ACC112 (cell line): ENCODE measurements around the gene USP37.

ENCODE experiments used
- H2AFZ ChIP-seq: fragments of 200-600 bp; sonication (generic); one replicate; pipeline ENCODE4 v1.6.0; 2017; ENCODE audit warnings: antibody characterized with exemption, low read length; ENCODE audit not compliant: unreplicated experiment
- H3K27ac ChIP-seq: fragments of 200-600 bp; sonication (generic); 2 replicates; pipeline ENCODE4 v1.5.1; 2014; ENCODE audit warnings: low read depth, mild to moderate bottlenecking, antibody characterized with exemption, low read length, moderate library complexity
- H3K27me3 ChIP-seq: fragments of 200-600 bp; sonication (generic); 2 replicates; pipeline ENCODE4 v1.6.1; 2014; ENCODE audit warnings: mild to moderate bottlenecking, antibody characterized with exemption, low read length, moderate library complexity, mixed read lengths; ENCODE audit not compliant: insufficient read depth
- H3K36me3 ChIP-seq: fragments of 200-600 bp; sonication (generic); 2 replicates; pipeline ENCODE4 v1.6.1; 2016; ENCODE audit warnings: mild to moderate bottlenecking, antibody characterized with exemption, low read length, moderate library complexity, mixed read lengths; ENCODE audit not compliant: insufficient read depth
- H3K4me1 ChIP-seq: fragments of 200-600 bp; sonication (generic); one replicate; pipeline ENCODE4 v1.6.1; 2016; ENCODE audit warnings: low read length, mixed read lengths; ENCODE audit not compliant: insufficient read depth, unreplicated experiment, control insufficient read depth
- H3K4me3 ChIP-seq: fragments of 200-600 bp; sonication (generic); 2 replicates; pipeline ENCODE4 v1.5.1; 2014; ENCODE audit warnings: mild to moderate bottlenecking, low read depth, low read length
- H3K79me2 ChIP-seq: fragments of 200-600 bp; sonication (generic); one replicate; pipeline ENCODE4 v1.6.0; 2016; ENCODE audit warnings: low read length; ENCODE audit not compliant: control insufficient read depth, unreplicated experiment, insufficient read depth

Gene USP37

GRCh38 chr2:218434456-218434855, 133.7 kb downstream of the USP37 start:
- Histone ChIP-seq H3K4me3 (no peak overlapping the region), H3K79me2 (no peaks in the 10 kb centered on the region), H3K36me3 (no peaks in the 10 kb centered on the region), H2AFZ (no peak overlapping the region), H3K4me1 (no peaks in the 10 kb centered on the region), H3K27me3 (0 out of 2 replicates have a peak, but pooled peaks cover 9% of the 10 kb centered on the region), H3K27ac (no peak overlapping the region)

- Histone ChIP-seq H3K79me2 (no peaks in the 10 kb centered on the region), H3K27me3 (0 out of 2 replicates have a peak, but pooled peaks cover 9% of the 10 kb centered on the region), H3K36me3 (no peaks in the 10 kb centered on the region), H3K4me1 (no peaks in the 10 kb centered on the region), H2AFZ (no peak overlapping the region), H3K27ac (no peak overlapping the region), H3K4me3 (no peak overlapping the region)
These were observed 135.3 kb downstream of the USP37 start for GRCh38 chr2:218432676-218433365.

GRCh38 chr2:218431878-218432277, 136.3 kb downstream of the USP37 start:
- Histone ChIP-seq H3K4me3 (no peak overlapping the region), H3K36me3 (no peaks in the 10 kb centered on the region), H3K4me1 (no peaks in the 10 kb centered on the region), H3K27ac (no peak overlapping the region), H2AFZ (no peak overlapping the region), H3K79me2 (no peaks in the 10 kb centered on the region), H3K27me3 (0 out of 2 replicates have a peak, but pooled peaks cover 9% of the 10 kb centered on the region)

- Histone ChIP-seq H2AFZ (no peak overlapping the region), H3K27me3 (0 out of 2 replicates have a peak, but pooled peaks cover 9% of the 10 kb centered on the region), H3K4me3 (no peak overlapping the region), H3K79me2 (no peaks in the 10 kb centered on the region), H3K27ac (no peak overlapping the region), H3K4me1 (no peaks in the 10 kb centered on the region), H3K36me3 (no peaks in the 10 kb centered on the region)
These were observed 137.4 kb downstream of the USP37 start for GRCh38 chr2:218430721-218431120.

GRCh38 chr2:218429911-218430692, 138.0 kb downstream of the USP37 start:
- Histone ChIP-seq H2AFZ (no peak overlapping the region), H3K4me3 (no peak overlapping the region), H3K27ac (no peak overlapping the region), H3K36me3 (no peaks in the 10 kb centered on the region), H3K79me2 (no peaks in the 10 kb centered on the region), H3K27me3 (0 out of 2 replicates have a peak, but pooled peaks cover 9% of the 10 kb centered on the region), H3K4me1 (no peaks in the 10 kb centered on the region)

- Histone ChIP-seq H2AFZ (no peak overlapping the region), H3K27me3 (0 out of 2 replicates have a peak, but pooled peaks cover 9% of the 10 kb centered on the region)
These were observed 139.1 kb downstream of the USP37 start for GRCh38 chr2:218428846-218429558.

GRCh38 chr2:218427741-218428140, 140.4 kb downstream of the USP37 start:
- H3K4me3 ChIP-seq: no peak overlapping the region
- H3K27me3 ChIP-seq: 0 out of 2 replicates have a peak, but pooled peaks cover 8% of the 10 kb centered on the region
- no peaks in the 10 kb centered on the region for H3K4me1 ChIP-seq
- H3K27ac ChIP-seq: no peak overlapping the region
- H3K79me2 ChIP-seq: no peaks in the 10 kb centered on the region
- H3K36me3 ChIP-seq: no peaks in the 10 kb centered on the region
- no peak overlapping the region for H2AFZ ChIP-seq

More at GRCh38 chr2:218428846-218429558, 139.1 kb downstream of the USP37 start:
- H3K4me1 ChIP-seq: no peaks in the 10 kb centered on the region
- H3K36me3 ChIP-seq: no peaks in the 10 kb centered on the region
- H3K4me3 ChIP-seq: no peak overlapping the region
- no peak overlapping the region for H3K27ac ChIP-seq
- H3K79me2 ChIP-seq: no peaks in the 10 kb centered on the region

- Histone ChIP-seq H3K27ac (no peak overlapping the region), H3K79me2 (no peaks in the 10 kb centered on the region)
These were observed 142.6 kb downstream of the USP37 start for GRCh38 chr2:218425531-218425930.

GRCh38 chr2:218423584-218423983, 144.6 kb downstream of the USP37 start:
- Histone ChIP-seq H3K27ac (no peak overlapping the region), H3K4me3 (no peak overlapping the region), H3K36me3 (no peaks in the 10 kb centered on the region), H3K27me3 (no peaks in the 10 kb centered on the region), H3K4me1 (no peaks in the 10 kb centered on the region), H2AFZ (no peak overlapping the region), H3K79me2 (no peaks in the 10 kb centered on the region)

More at GRCh38 chr2:218425531-218425930, 142.6 kb downstream of the USP37 start:
- Histone ChIP-seq H2AFZ (no peak overlapping the region), H3K4me1 (no peaks in the 10 kb centered on the region), H3K27me3 (no peaks in the 10 kb centered on the region), H3K36me3 (no peaks in the 10 kb centered on the region), H3K4me3 (no peak overlapping the region)

GRCh38 chr2:218422403-218423086, 145.6 kb downstream of the USP37 start:
- Histone ChIP-seq H3K27me3 (no peaks in the 10 kb centered on the region), H3K4me3 (no peak overlapping the region), H3K27ac (no peak overlapping the region), H3K36me3 (no peaks in the 10 kb centered on the region), H2AFZ (no peak overlapping the region), H3K4me1 (no peaks in the 10 kb centered on the region), H3K79me2 (no peaks in the 10 kb centered on the region)
